Measurements from ENCODE around the gene PRTN3. TPM values are rescaled to one million over a fixed set of nuclear protein-coding genes. Genes with fewer than 3 reads are reported as not detected.

PRTN3 gene
- total RNA-seq, 1 experiment from 2014 or later: not detected

- BruUV-seq (replicated peaks): no TSS peak
- CTCF ChIA-PET: no interaction called here
- Mint-ChIP-seq H3K36me3 (ENCODE audit: insufficient read depth, unreplicated experiment) (peaks cover 3% of the 10 kb centered on the region), H3K4me3 (ENCODE audit: low read depth, unreplicated experiment) (peak overlapping the region; percentile 24), H3K27ac (ENCODE audit: unreplicated experiment) (no peak overlapping the region), H3K4me1 (ENCODE audit: low read depth, unreplicated experiment) (peaks cover 9% of the 10 kb centered on the region), H3K27me3 (ENCODE audit: unreplicated experiment) (peaks cover 59% of the 10 kb centered on the region), H3K9me3 (ENCODE audit: low read depth, unreplicated experiment) (peaks cover 3% of the 10 kb centered on the region)
- intact Hi-C loops (cut with micrococcal nuclease; ENCODE audit: unreplicated experiment): no loop called here
- peak; percentile 40 for DNase-seq
- TF ChIP-seq, protein P1, sequence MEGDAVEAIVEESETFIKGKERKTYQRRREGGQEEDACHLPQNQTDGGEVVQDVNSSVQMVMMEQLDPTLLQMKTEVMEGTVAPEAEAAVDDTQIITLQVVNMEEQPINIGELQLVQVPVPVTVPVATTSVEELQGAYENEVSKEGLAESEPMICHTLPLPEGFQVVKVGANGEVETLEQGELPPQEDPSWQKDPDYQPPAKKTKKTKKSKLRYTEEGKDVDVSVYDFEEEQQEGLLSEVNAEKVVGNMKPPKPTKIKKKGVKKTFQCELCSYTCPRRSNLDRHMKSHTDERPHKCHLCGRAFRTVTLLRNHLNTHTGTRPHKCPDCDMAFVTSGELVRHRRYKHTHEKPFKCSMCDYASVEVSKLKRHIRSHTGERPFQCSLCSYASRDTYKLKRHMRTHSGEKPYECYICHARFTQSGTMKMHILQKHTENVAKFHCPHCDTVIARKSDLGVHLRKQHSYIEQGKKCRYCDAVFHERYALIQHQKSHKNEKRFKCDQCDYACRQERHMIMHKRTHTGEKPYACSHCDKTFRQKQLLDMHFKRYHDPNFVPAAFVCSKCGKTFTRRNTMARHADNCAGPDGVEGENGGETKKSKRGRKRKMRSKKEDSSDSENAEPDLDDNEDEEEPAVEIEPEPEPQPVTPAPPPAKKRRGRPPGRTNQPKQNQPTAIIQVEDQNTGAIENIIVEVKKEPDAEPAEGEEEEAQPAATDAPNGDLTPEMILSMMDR (IDR thresholded peaks at IDR 0.05; ENCODE audit: unreplicated experiment): no peak
Observed at GRCh38 chr19:843180-843835, 2.5 kb downstream of the PRTN3 start.

DNA sequence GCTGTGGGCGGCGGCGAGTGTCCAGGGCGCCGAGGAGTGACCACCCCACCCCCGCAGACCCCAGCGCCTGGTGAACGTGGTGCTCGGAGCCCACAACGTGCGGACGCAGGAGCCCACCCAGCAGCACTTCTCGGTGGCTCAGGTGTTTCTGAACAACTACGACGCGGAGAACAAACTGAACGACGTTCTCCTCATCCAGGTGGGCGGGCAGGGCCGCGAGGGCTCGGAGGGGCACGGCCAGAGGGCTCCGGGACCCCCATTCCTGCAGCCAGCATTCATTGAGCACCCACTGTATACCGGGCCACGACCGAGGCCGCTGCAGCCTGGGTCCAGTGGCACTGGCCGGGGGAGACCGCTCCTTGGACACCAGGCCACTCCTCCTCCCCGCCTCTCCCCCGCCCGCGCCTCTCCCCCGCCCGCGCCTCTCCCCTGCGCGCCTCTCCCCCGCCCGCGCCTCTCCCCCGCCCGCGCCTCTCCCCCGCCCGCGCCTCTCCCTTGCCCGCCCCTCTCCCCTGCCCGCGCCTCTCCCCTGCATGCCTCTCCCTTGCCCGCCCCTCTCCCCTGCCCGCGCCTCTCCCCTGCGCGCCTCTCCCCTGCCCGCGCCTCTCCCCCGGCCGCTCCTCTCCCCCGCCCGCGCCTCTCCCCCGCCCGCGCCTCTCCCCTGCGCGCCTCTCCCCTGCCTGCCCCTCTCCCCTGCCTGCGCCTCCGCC, 3.2 kb downstream of the PRTN3 start:
- CTCF ChIA-PET: interaction anchor here (0.8 kb wide), 1 partner anchor 43 kb away, joined by 6 read pairs; no protein-coding TSS in a partner anchor
- intact Hi-C loops (cut with micrococcal nuclease; ENCODE audit: unreplicated experiment): no loop called here
- no TSS peak for BruUV-seq (replicated peaks)

GRCh38 chr19:844546-844971, 3.8 kb downstream of the PRTN3 start:
- intact Hi-C loops (cut with micrococcal nuclease; ENCODE audit: unreplicated experiment): no loop called here
- H3K4me3 Mint-ChIP-seq (ENCODE audit: low read depth, unreplicated experiment): peak overlapping the region; percentile 26

More for the DNA sequence above, 3.2 kb downstream of the PRTN3 start:
- peaks cover 66% of the 10 kb centered on the region for H3K27me3 Mint-ChIP-seq (ENCODE audit: unreplicated experiment)
- TF ChIP-seq, protein P1 (IDR thresholded peaks at IDR 0.05; ENCODE audit: unreplicated experiment): no peak
- no peak for DNase-seq
- H3K27ac Mint-ChIP-seq (ENCODE audit: unreplicated experiment): no peak overlapping the region
- H3K9me3 Mint-ChIP-seq (ENCODE audit: low read depth, unreplicated experiment): peaks cover 3% of the 10 kb centered on the region
- peak overlapping the region; percentile 26 for H3K4me3 Mint-ChIP-seq (ENCODE audit: low read depth, unreplicated experiment)
- H3K36me3 Mint-ChIP-seq (ENCODE audit: insufficient read depth, unreplicated experiment): peaks cover 3% of the 10 kb centered on the region
- H3K4me1 Mint-ChIP-seq (ENCODE audit: low read depth, unreplicated experiment): peaks cover 9% of the 10 kb centered on the region

GRCh38 chr19:845707-846521, 5.1 kb downstream of the PRTN3 start:
- BruUV-seq (replicated peaks): no TSS peak
- TF ChIP-seq, protein P1 (IDR thresholded peaks at IDR 0.05; ENCODE audit: unreplicated experiment): no peak
- Mint-ChIP-seq H3K4me1 (ENCODE audit: low read depth, unreplicated experiment) (peaks cover 9% of the 10 kb centered on the region), H3K27me3 (ENCODE audit: unreplicated experiment) (peaks cover 63% of the 10 kb centered on the region), H3K4me3 (ENCODE audit: low read depth, unreplicated experiment) (no peak overlapping the region), H3K27ac (ENCODE audit: unreplicated experiment) (no peak overlapping the region), H3K9me3 (ENCODE audit: low read depth, unreplicated experiment) (peaks cover 3% of the 10 kb centered on the region), H3K36me3 (ENCODE audit: insufficient read depth, unreplicated experiment) (peaks cover 3% of the 10 kb centered on the region)
- CTCF ChIA-PET: no interaction called here
- intact Hi-C loops (cut with micrococcal nuclease; ENCODE audit: unreplicated experiment): no loop called here
- no peak for DNase-seq

More at GRCh38 chr19:844546-844971, 3.8 kb downstream of the PRTN3 start:
- Mint-ChIP-seq H3K4me1 (ENCODE audit: low read depth, unreplicated experiment) (peaks cover 9% of the 10 kb centered on the region), H3K27me3 (ENCODE audit: unreplicated experiment) (peaks cover 66% of the 10 kb centered on the region), H3K27ac (ENCODE audit: unreplicated experiment) (no peak overlapping the region), H3K9me3 (ENCODE audit: low read depth, unreplicated experiment) (peaks cover 3% of the 10 kb centered on the region), H3K36me3 (ENCODE audit: insufficient read depth, unreplicated experiment) (peaks cover 3% of the 10 kb centered on the region)
- no peak for DNase-seq
- no TSS peak for BruUV-seq (replicated peaks)
- TF ChIP-seq, protein P1 (IDR thresholded peaks at IDR 0.05; ENCODE audit: unreplicated experiment): no peak
- CTCF ChIA-PET: interaction anchor here (0.8 kb wide), 1 partner anchor 44 kb away, joined by 6 read pairs; no protein-coding TSS in a partner anchor

All from Calu3 (cell line).